Stimulated activated naive CD8-positive, alpha-beta T cell treated with anti-CD3 and anti-CD28 coated beads, Interleukin-15, Interleukin-2, amounts not matched to agents 100 U/mL and 50 U/mL, for 24 hours (primary cell): Measurements from ENCODE around the gene WWP2.

ENCODE experiments used
- ATAC-seq: fragments of 150-1000 bp; cut with Tn5 transposase; one replicate; pipeline ENCODE4 v1.10.0; 2021
- DNase-seq: peaks from one replicate; pipeline ENCODE4 v3.0.0; 2021

The WWP2 gene

GRCh38 chr16:69890114-69890891 lies 128.2 kb downstream of the WWP2 start:
- no peak for ATAC-seq
- no peak for DNase-seq

GRCh38 chr16:69890892-69891282 lies 128.8 kb downstream of the WWP2 start:
- DNase-seq: no peak
- no peak for ATAC-seq

- DNase-seq (no peak), ATAC-seq (no peak)
Observed at GRCh38 chr16:69892378-69892777, 130.2 kb downstream of the WWP2 start.

GRCh38 chr16:69893106-69893505 lies 131.0 kb downstream of the WWP2 start:
- ATAC-seq (no peak), DNase-seq (no peak)

- DNase-seq (no peak), ATAC-seq (no peak)
Observed at GRCh38 chr16:69894676-69895075, 132.5 kb downstream of the WWP2 start.

GRCh38 chr16:69903865-69904415 lies 141.8 kb downstream of the WWP2 start:
- ATAC-seq (no peak), DNase-seq (no peak)

- no peak for DNase-seq
- no peak for ATAC-seq
Observed at GRCh38 chr16:69904495-69905170, 142.5 kb downstream of the WWP2 start.

- no peak for DNase-seq
- ATAC-seq: no peak
Observed at GRCh38 chr16:69905171-69905555, 143.0 kb downstream of the WWP2 start.

GRCh38 chr16:69906838-69907401 lies 144.8 kb downstream of the WWP2 start:
- DNase-seq (no peak), ATAC-seq (no peak)

- no peak for ATAC-seq
- no peak for DNase-seq
Observed at GRCh38 chr16:69909043-69909442, 146.9 kb downstream of the WWP2 start.

GRCh38 chr16:69909760-69910159 lies 147.6 kb downstream of the WWP2 start:
- ATAC-seq (no peak), DNase-seq (no peak)

GRCh38 chr16:69910964-69911363 lies 148.8 kb downstream of the WWP2 start:
- no peak for DNase-seq
- ATAC-seq: no peak

GRCh38 chr16:69916462-69916861 lies 154.3 kb downstream of the WWP2 start:
- ATAC-seq (no peak), DNase-seq (no peak)

- no peak for ATAC-seq
Observed at GRCh38 chr16:69917311-69917710, 155.2 kb downstream of the WWP2 start.

GRCh38 chr16:69917739-69918138 lies 155.6 kb downstream of the WWP2 start:
- DNase-seq (no peak), ATAC-seq (no peak)

More at GRCh38 chr16:69917311-69917710, 155.2 kb downstream of the WWP2 start:
- no peak for DNase-seq

- DNase-seq (no peak), ATAC-seq (no peak)
Observed at GRCh38 chr16:69918241-69918640, 156.1 kb downstream of the WWP2 start.

- ATAC-seq (no peak), DNase-seq (no peak)
Observed at GRCh38 chr16:69921127-69921526, 159.0 kb downstream of the WWP2 start.

GRCh38 chr16:69922200-69922599 lies 160.1 kb downstream of the WWP2 start:
- no peak for ATAC-seq

GRCh38 chr16:69924041-69924775 lies 162.1 kb downstream of the WWP2 start:
- ATAC-seq (no peak), DNase-seq (no peak)

More at GRCh38 chr16:69922200-69922599, 160.1 kb downstream of the WWP2 start:
- DNase-seq: no peak

GRCh38 chr16:69924777-69925191 lies 162.7 kb downstream of the WWP2 start:
- no peak for DNase-seq
- ATAC-seq: no peak

- ATAC-seq: no peak
Observed at GRCh38 chr16:69925311-69925710, 163.2 kb downstream of the WWP2 start.

GRCh38 chr16:69926241-69926640 lies 164.1 kb downstream of the WWP2 start:
- ATAC-seq (no peak), DNase-seq (no peak)

More at GRCh38 chr16:69925311-69925710, 163.2 kb downstream of the WWP2 start:
- no peak for DNase-seq
